Natural killer cell (primary cell): Measurements from ENCODE around the gene TXNDC11. TPM values are rescaled to one million over a fixed set of nuclear protein-coding genes. Genes with fewer than 3 reads are reported as not detected.

ENCODE experiments used
- ATAC-seq, 3 donors: fragments of 150-1000 bp in 2 of 3; fragments of 200-7000 bp in 1 of 3; cut with Tn5 transposase; 1 replicate in 1 of 3; 2 replicates in 2 of 3; pipeline ENCODE4 v1.10.0; 2021; ENCODE audit warnings: mild to moderate bottlenecking in 2 of 3, moderate library complexity in 2 of 3
- DNase-seq, 2 donors: peaks; one replicate each; pipeline versions ENCODE4 v3.0.0 to v3.0.0-alpha.2; 2013 to 2021; ENCODE audit warnings: mixed read lengths in 1 of 2
- H3K27ac ChIP-seq: one replicate; pipeline ENCODE4 v1.5.1; 2013; ENCODE audit warnings: mild to moderate bottlenecking, low read length
- H3K27me3 ChIP-seq: one replicate; pipeline ENCODE4 v1.6.1; 2013; ENCODE audit warnings: low read length; ENCODE audit not compliant: control insufficient read depth, insufficient read depth
- H3K36me3 ChIP-seq: one replicate; pipeline ENCODE4 v1.6.1; 2013; ENCODE audit warnings: low read length; ENCODE audit not compliant: control insufficient read depth, insufficient read depth
- H3K4me1 ChIP-seq: one replicate; pipeline ENCODE4 v1.6.1; 2013; ENCODE audit warnings: low read length; ENCODE audit not compliant: control insufficient read depth, insufficient read depth
- H3K4me3 ChIP-seq: one replicate; pipeline ENCODE4 v1.5.1; 2013; ENCODE audit warnings: low read length
- H3K9me3 ChIP-seq: one replicate; pipeline ENCODE4 v1.6.1; 2013; ENCODE audit warnings: low read length; ENCODE audit not compliant: control insufficient read depth, insufficient read depth
- H3K27ac Mint-ChIP-seq, 2 donors: one replicate each; pipeline ENCODE4 v1.8.0; 2022; ENCODE audit warnings: mild to moderate bottlenecking in 2 of 2, mixed read lengths in 2 of 2, moderate library complexity in 1 of 2
- H3K27me3 Mint-ChIP-seq, 2 donors: one replicate each; pipeline ENCODE4 v1.8.0; 2022; ENCODE audit warnings: low read depth in 2 of 2, mixed read lengths in 2 of 2
- H3K36me3 Mint-ChIP-seq: one replicate; pipeline ENCODE4 v1.8.0; 2022; ENCODE audit warnings: mixed read lengths
- H3K4me1 Mint-ChIP-seq, 2 donors: one replicate each; pipeline ENCODE4 v1.8.0; 2022; ENCODE audit warnings: mixed read lengths in 2 of 2
- H3K4me3 Mint-ChIP-seq: one replicate; pipeline ENCODE4 v1.8.0; 2022; ENCODE audit warnings: mild to moderate bottlenecking, moderate library complexity, mixed read lengths
- H3K9me3 Mint-ChIP-seq, 2 donors: one replicate each; pipeline ENCODE4 v1.8.0; 2022; ENCODE audit warnings: mixed read lengths in 2 of 2
- WGBS: methylation state at CpG from one replicate; pipeline ENCODE4 v1.1.7; 2013; ENCODE audit warnings: missing lambda C conversion rate; ENCODE audit not compliant: insufficient coverage; 5-methylcytosine and 5-hydroxymethylcytosine counted together
- intact Hi-C: fragments of 100-400 bp; cut with micrococcal nuclease; formaldehyde crosslinking; loops from one replicate; pipeline ENCODE4 v1.14.2; 2022
- total RNA-seq, 4 donors: library from RNA; stranded (reverse); fragments of 120-200 nt in 1 of 4; gene quantifications; one replicate each; pipeline versions ENCODE4 v1.2.3 to v1.2.4, GENCODE V29; 2013 to 2022
- TF ChIP-seq, protein P1 (sequence below): fragments of 200-600 bp; IDR thresholded peaks from one replicate; pipeline ENCODE4 v1.8.0; 2022; ENCODE audit warnings: antibody characterized with exemption

TXNDC11 gene
- total RNA-seq, 3 donors from 2014 or later (not counting 1 experiment from before 2014, with no cell fraction given): 63.4 to 99.2 (median 68.9) TPM

- H3K4me1 Mint-ChIP-seq: peaks cover 14 to 31% of the 10 kb centered on the region in 2 donors
- H3K36me3 ChIP-seq: peaks cover 59% of the 10 kb centered on the region
These were observed 58.2 kb downstream of the TXNDC11 start for GRCh38 chr16:11684231-11685025.

GRCh38 chr16:11683145-11683544 lies 59.5 kb downstream of the TXNDC11 start:
- Mint-ChIP-seq H3K27ac (no peak overlapping the region), H3K4me1 (peaks cover 10 to 21% of the 10 kb centered on the region in 2 donors), H3K27me3 (no peaks in the 10 kb centered on the region), H3K4me3 (no peak overlapping the region), H3K9me3 (no peaks in the 10 kb centered on the region), H3K36me3 (peaks cover 28% of the 10 kb centered on the region)
- Histone ChIP-seq H3K27ac (peak overlapping the region; percentile 81), H3K4me1 (peaks cover 38% of the 10 kb centered on the region), H3K9me3 (no peaks in the 10 kb centered on the region), H3K4me3 (no peak overlapping the region), H3K36me3 (peaks cover 70% of the 10 kb centered on the region), H3K27me3 (no peaks in the 10 kb centered on the region)
- TF ChIP-seq, protein P1, sequence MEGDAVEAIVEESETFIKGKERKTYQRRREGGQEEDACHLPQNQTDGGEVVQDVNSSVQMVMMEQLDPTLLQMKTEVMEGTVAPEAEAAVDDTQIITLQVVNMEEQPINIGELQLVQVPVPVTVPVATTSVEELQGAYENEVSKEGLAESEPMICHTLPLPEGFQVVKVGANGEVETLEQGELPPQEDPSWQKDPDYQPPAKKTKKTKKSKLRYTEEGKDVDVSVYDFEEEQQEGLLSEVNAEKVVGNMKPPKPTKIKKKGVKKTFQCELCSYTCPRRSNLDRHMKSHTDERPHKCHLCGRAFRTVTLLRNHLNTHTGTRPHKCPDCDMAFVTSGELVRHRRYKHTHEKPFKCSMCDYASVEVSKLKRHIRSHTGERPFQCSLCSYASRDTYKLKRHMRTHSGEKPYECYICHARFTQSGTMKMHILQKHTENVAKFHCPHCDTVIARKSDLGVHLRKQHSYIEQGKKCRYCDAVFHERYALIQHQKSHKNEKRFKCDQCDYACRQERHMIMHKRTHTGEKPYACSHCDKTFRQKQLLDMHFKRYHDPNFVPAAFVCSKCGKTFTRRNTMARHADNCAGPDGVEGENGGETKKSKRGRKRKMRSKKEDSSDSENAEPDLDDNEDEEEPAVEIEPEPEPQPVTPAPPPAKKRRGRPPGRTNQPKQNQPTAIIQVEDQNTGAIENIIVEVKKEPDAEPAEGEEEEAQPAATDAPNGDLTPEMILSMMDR: no peak
- DNase-seq (no peak), ATAC-seq (no peak)
- WGBS: 95% methylated on average over 11 of the region's 11 CpGs
- intact Hi-C loops: no loop called here

More at GRCh38 chr16:11684231-11685025, 58.2 kb downstream of the TXNDC11 start:
- intact Hi-C loops: no loop called here
- peaks cover 28% of the 10 kb centered on the region for H3K36me3 Mint-ChIP-seq
- H3K27me3 ChIP-seq: no peaks in the 10 kb centered on the region
- DNase-seq: no peak
- H3K4me3 Mint-ChIP-seq: no peak overlapping the region
- H3K27ac ChIP-seq: no peak overlapping the region
- H3K9me3 ChIP-seq: no peaks in the 10 kb centered on the region
- H3K4me3 ChIP-seq: no peak overlapping the region
- TF ChIP-seq, protein P1: no peak
- no peak for ATAC-seq
- no peak overlapping the region for H3K27ac Mint-ChIP-seq
- WGBS: 98% methylated on average over 8 of the region's 12 CpGs
- H3K9me3 Mint-ChIP-seq: no peaks in the 10 kb centered on the region
- no peaks in the 10 kb centered on the region for H3K27me3 Mint-ChIP-seq
- H3K4me1 ChIP-seq: peaks cover 29% of the 10 kb centered on the region

- H3K36me3 ChIP-seq: peaks cover 70% of the 10 kb centered on the region
- Mint-ChIP-seq H3K4me3 (no peak overlapping the region), H3K9me3 (no peaks in the 10 kb centered on the region), H3K27ac (no peak overlapping the region), H3K4me1 (peaks cover 10 to 17% of the 10 kb centered on the region in 2 donors), H3K36me3 (peaks cover 26% of the 10 kb centered on the region), H3K27me3 (no peaks in the 10 kb centered on the region)
- H3K9me3 ChIP-seq: no peaks in the 10 kb centered on the region
- ATAC-seq (no peak), DNase-seq (peak in 1 of 2 donors; percentile 23)
- 66% methylated on average over 4 of the region's 5 CpGs for WGBS
- H3K27me3 ChIP-seq: no peaks in the 10 kb centered on the region
- TF ChIP-seq, protein P1: no peak
- H3K4me3 ChIP-seq: no peak overlapping the region
- peaks cover 43% of the 10 kb centered on the region for H3K4me1 ChIP-seq
- peak overlapping the region; percentile 81 for H3K27ac ChIP-seq
- intact Hi-C loops: no loop called here
These were observed 60.0 kb downstream of the TXNDC11 start for GRCh38 chr16:11682655-11683096.
